Measurements from ENCODE around the gene CD79B.
"Not testable (repeated sequence)": the region's sequence is repeated elsewhere in the genome, so short reads cannot be mapped to it uniquely, and the experiment has no call there.

The CD79B gene

DNA sequence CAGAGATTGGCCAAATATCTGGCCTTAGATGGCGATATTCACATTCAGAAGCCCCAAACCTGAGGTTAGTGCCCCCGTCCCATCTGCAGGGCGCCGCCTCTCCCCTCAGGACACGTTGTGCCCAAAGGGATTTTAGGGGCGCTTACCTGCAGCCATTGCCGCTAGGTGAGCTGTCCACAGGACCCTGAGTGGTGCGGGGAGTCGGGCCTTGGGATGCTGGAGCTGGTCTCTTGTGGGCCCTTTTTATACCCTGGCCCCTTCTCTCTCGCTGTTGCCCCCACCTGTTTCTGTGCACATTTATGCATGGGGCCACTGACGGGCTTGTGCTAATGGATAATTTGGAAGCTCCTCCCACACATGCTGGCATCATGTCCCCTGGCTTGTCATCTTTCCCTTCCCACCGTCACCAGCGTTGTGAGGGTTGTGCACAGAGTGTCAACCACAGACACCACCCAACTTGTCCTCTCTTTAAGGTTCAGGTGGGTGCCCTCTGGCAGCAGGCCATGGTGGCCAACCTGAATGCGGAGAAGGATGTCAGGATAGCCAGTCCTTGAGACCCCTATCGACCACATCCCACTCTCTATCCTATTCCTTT lies 21.0 kb downstream of the CD79B start, which contains the start of gene CSHL1:
Gene CSHL1, minus strand, starts transcription at position 218 of the 595 bp plus-strand sequence. Its CDS starts 62 bp downstream, at position 156.
- DNase-seq (ENCODE audit: low read depth in 2 of 2): no peak

DNA sequence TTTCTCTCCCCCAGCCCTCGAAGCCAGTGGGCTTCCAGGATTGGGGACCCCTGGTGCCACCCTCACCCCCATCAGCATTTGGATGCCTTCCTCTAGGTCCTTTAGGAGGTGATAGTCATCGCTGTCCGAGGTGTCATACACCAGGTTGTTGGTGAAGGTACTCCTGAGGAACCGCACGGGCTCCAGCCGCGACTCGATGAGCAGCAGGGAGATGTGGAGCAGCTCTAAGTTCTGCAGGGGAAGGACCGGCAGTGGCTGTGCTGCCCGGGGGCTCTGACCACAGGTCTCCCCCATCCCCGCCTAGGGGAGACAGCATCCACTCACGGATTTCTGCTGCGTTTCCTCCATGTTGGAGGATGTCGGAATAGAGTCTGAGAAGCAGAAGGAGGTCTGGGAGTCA lies 22.0 kb downstream of the CD79B start:
- no peak for DNase-seq (ENCODE audit: low read depth in 2 of 2)

DNA sequence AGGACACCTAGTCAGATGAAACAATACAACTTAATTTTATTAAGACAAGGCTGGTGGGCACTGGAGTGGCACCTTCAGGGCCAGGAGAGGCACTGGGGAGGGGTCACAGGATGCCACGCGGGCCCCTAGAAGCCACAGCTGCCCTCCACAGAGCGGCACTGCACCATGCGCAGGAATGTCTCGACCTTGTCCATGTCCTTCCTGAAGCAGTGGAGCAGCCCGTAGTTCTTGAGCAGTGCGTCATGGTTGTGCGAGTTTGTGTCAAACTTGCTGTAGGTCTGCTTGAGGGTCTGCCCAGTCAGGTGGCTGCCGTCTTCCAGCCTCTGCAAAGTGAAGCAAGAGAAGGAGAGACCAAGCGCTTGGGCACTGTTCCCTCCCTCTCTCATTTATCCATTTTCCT lies 22.5 kb downstream of the CD79B start:
- DNase-seq (ENCODE audit: low read depth in 2 of 2): not testable (repeated sequence)

DNA sequence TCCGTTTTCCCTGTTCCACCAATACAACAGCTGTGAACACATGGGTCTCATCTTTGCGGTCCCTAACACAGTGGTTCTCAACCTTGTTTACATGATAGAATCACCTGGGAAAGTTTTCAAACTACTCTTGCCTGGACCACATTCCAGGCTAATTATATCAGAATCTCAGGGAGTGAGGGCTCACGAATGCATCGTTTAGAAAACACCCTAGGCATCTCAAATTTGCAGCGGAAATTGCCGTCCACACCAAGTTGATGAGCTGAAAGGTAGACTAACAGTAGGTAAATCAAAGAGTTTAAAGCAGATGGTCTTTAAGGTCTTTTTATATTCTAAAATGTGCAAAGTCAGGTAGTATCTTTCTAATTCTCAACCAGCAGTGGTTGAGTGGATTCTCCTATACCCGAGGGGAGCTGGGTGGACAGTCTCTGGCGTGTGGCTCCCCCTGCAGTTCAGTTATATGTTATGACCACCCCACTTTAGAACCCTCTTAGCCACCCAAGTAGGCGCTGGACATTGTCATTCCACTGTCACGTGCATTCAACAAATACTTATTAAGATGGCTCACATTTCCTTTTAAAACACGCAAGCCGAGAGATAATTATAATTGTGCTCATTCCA lies 24.9 kb downstream of the CD79B start:
- DNase-seq (ENCODE audit: low read depth in 2 of 2): not testable (repeated sequence)

DNA sequence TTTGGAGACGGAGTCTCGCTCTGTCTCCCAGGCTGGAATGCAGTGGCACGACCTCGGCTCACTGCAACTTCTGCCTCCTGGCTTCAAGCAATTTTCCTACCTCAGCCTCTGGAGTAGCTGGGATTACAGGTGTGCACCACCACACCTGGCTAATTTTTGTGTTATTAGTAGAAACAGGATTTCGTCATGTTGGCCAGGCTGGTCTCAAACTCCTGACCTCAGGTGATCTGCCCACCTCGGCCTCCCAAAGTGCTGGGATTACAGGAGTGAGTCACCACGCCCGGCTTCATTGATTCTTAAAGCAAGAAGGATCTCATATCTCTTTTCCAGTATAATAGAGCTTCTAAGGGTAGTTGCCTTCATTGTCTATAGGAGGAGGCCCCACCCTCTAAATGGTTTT lies 27.3 kb downstream of the CD79B start:
- not testable (repeated sequence) for DNase-seq (ENCODE audit: low read depth in 2 of 2)

DNA sequence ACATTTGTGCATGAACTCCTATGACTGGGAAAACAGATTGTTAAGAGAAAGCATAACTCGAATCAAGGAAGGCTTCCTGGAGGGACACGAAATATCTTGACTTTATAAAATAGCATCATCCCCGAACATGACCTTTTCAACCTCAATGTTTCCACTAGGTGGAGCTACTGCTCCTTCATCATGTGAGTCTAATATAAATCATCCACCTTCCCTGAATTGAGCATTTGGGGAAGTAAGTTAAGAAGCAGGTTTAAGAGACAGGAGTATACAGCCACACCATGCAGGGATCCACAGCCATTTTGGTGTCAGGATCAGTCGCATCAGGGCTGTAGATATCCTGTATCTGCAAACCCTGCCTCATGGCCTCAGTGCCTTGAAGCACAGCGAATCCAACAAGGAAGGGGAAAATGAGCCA lies 28.3 kb downstream of the CD79B start:
- not testable (repeated sequence) for DNase-seq (ENCODE audit: low read depth in 2 of 2)

DNA sequence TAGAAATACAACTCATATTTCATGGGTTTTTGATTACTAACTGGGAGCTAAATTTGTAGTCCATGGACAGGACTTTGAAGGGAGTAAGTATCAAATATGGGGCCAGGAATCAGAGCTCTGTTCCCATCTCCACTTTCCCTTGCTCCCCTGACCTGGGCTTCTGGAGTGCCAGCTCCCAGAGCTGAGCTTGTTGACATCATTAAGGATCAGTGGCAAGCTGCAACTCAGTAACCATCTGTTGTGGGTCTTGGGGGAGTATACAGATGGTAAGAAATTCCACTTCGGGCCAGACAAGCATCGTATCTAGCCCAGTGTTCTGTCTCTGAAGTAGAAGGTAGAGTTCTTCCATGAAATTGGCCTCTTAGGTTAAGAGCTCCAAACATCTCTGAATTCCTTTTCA lies 30.2 kb downstream of the CD79B start:
- DNase-seq (ENCODE audit: low read depth in 2 of 2): not testable (repeated sequence)

DNA sequence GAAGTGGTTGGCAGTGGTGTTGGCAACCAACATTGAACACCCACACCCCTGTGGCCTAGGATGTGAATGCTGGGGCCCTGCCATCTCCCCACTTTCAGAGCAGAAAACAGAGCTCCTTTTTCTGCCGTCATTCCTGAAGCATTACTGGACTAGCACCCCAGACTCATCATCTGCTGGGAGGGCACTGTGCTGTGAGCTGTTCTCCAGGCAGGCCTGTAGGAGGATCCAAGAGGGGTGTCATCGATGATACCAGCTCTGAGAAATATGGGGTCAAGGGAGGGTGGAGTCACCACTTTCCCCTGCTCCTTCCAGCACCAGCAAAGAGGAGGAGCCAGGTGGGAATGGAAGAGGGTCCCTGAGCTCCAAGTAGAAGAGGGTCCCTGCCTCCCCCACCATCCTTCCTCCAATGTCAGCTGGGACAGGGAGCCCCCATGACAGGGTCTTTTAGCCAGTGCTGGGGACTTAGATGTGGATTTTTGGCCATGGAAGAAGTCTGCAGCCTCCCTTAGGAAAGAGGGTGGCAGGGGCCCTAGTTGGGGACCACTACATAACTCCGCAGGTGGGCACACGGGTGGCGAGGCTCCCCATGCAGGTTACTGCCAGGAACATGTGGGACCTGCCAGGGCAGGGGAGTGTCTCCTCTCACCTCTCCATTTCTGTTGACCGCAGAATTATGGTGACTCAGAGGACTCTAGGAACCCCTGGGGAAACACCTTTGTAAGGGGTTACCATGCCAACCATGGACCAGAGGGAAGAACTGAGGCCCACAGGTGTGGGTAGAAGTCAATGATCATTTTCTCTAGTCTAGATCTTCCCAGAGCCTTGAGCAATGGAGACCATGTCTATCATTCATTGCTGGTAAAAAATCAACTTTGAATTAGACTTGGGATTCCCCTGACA lies 33.0 kb downstream of the CD79B start:
- not testable (repeated sequence) for DNase-seq (ENCODE audit: low read depth in 2 of 2)

DNA sequence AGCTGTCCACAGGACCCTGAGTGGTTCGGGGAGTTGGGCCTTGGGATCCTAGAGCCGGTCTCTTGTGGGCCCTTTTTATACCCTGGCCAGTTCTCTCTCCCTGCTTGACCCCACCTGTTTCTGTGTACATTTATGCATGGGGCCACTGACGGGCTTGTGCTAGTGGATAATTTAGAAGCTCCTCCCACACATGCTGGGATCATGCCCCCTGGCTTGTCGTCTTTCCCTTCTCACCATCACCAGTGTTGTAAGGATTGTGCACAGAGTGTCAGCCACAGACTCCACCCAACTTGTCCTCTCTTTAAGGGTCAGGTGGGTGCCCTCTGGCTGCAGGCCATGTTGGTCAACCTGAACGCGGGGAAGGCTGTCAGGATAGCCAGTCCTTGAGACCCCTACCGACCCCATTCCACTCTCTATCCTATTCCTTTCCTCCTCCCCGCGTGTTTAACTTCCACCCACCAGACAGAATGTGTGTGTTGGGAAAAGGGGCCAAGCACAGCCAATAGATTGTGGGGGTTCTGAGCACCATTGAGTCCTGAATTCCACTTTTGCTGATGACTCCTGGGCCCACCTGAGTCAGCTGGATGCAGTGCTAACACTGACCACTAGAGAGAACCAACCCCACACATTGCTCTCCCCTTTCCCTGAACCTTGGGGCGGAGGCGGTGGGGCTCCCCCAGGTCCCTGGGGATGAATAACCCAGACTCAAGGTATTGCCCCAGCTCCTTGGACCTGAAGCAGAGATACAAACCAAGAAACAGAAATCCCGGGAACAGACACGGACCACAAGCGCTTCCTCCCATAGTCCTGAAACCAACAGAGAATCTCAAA lies 35.4 kb downstream of the CD79B start, which contains the start of gene CSH1:
Gene CSH1, minus strand, starts transcription at position 51 of the 831 bp plus-strand sequence. CDS start 63 bp downstream, outside the sequence.
- not testable (repeated sequence) for DNase-seq (ENCODE audit: low read depth in 2 of 2)

DNA sequence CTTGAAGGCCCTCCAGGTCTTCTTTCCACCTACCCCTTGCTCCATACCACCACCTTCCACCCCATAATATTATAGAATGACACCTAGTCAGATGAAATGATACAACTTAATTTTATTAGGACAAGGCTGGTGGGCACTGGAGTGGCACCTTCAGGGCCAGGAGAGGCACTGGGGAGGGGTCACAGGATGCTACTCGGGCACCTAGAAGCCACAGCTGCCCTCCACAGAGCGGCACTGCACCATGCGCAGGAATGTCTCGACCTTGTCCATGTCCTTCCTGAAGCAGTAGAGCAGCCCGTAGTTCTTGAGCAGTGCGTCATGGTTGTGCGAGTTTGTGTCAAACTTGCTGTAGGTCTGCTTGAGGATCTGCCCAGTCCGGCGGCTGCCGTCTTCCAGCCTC lies 37.3 kb downstream of the CD79B start:
- DNase-seq (ENCODE audit: low read depth in 2 of 2): not testable (repeated sequence)

DNA sequence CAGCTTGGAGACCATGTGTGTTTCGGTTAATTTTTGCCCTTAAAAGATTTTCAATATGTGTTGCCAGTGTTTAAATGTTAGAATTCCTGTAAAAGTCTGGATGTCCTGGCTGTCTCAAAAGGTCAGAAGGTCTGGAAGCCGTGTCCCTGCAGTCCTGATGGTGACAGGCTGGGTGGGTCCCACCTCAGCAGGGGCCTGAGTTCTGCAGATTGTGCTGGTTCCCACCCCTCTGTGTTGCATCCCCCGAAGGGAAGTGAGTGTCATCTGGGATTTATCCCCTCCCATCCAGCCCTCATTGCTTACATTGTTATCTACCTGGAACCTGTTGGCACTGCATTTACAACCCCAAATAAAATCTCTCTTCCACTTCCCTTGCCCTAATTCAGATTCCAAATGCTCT lies 38.1 kb downstream of the CD79B start:
- DNase-seq (ENCODE audit: low read depth in 2 of 2): not testable (repeated sequence)

DNA sequence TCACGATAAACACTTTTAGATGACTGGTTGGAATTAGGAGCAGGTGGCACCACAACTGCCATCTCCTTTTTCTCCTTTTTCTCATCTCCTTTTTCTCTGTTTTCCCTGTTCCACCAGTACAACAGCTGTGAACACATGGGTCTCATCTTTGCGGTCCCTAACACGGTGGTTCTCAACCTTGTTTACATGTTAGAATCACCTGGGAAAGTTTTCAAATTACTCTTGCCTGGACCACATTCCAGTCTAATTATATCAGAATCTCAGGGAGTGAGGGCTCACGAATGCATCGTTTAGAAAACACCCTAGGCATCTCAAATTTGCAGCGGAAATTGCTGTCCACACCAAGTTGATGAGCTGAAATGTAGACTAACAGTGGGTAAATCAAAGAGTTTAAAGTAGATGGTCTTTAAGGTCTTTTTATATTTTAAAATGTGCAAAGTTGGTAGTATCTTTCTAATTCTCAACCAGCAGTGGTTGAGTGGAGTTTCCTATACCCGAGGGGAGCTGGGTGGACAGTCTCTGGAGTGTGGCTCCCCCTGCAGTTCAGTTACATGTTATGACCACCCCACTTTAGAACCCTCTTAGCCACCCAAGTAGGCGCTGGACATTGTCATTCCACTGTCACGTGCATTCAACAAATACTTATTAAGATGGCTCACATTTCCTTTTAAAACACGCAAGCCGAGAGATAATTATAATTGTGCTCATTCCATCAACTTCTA lies 39.7 kb downstream of the CD79B start:
- not testable (repeated sequence) for DNase-seq (ENCODE audit: low read depth in 2 of 2)

DNA sequence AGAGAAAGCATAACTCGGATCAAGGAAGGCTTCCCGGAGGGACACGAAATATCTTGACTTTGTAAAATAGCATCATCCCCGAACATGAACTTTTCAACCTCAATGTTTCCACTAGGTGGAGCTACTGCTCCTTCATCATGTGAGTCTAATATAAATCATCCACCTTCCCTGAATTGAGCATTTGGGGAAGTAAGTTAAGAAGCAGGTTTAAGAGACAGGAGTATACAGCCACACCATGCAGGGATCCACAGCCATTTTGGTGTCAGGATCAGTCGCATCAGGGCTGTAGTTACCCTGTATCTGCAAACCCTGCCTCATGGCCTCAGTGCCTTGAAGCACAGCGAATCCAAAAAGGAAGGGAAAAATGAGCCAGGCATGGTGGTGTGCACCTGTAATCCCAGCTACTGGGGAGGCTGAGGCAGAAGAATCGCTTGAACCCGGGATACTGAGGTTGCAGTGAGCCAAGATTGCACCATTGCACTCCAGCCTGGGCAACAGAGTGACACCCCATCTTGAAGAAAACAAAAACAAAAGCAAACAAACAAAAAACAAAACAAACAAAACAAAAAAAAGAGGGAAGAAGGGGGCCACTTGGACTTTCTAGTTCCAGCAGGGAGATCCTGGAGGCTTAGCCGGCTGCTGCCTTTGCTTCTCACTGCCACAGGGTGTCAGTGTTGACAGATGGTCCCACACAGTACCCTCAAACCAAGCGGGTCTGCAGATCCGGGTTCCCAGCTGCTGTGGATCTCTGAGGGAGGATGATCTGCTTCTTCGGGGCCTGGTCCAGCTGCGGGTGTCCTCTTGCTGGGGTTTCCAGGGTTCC lies 42.9 kb downstream of the CD79B start:
- DNase-seq (ENCODE audit: low read depth in 2 of 2): not testable (repeated sequence)

DNA sequence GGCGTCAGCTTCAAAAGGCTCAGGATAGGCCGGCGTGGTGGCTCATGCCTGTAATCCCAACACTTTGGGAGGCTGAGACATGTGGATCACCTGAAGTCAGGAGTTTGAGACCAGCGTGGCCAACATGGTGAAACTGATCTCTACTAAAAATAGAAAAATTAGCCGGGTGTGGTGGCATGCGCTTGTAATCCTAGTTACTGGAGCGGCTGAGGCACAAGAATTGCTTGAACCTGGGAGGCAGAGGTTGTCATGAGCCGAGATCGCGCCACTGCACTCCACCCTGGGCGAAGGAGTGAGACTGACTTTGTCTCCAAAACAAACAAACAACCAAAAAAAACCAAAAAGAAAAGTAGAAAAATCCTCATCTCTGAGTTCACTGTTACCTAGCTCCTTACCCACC lies 47.0 kb downstream of the CD79B start:
- not testable (repeated sequence) for DNase-seq (ENCODE audit: low read depth in 2 of 2)

DNA sequence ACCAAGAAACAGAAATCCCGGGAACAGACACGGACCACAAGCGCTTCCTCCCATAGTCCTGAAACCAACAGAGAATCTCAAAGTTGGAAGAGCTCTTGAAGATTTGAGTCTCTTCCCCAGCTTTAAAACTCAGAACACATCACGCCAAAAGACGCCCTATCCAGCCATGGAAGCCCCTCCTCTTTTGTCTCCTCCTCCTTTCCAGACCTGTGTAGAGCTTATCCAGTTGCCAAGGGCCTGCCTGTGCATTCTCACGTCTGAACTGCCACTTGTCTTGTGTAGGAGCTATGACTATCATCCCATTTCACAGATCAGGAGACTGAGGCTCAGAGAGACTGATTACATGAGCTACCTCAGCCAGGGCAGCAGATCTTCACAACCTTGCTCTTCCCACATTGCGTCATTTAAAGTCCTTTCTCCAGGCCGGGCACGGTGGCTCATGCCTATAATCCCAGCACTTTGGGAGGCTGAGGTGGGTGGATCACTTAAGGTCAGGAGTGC lies 49.5 kb downstream of the CD79B start:
- DNase-seq (ENCODE audit: low read depth in 2 of 2): not testable (repeated sequence)

DNA sequence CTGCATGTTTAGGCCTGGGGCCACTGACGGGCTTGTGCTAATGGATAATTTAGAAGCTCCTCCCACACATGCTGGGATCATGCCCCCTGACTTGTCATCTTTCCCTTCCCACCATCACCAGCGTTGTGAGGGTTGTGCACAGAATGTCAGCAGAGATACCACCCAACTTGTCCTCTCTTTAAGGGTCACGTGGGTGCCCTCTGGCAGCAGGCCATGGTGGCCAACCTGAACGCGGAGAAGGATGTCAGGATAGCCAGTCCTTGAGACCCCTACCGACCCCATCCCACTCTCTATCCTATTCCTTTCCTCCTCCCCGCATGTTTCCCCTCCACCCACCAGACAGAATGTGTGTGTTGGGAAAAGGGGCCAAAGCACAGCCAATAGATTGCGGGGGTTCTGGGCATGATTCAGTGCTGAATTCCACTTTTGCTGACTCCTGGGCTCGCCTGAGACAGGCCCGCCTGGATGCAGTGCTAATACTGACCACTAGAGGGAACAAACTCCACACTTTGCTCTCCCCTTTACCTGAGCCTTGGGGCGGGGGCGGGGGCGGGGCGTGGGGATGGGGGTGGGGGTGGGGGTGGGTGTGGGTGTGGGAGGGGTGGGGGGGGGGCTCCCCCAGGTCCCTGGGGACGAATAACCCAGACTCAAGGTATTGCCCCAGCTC lies 50.1 kb downstream of the CD79B start, which contains the start of gene GH2:
Gene GH2, minus strand, starts transcription at position 10 of the 667 bp plus-strand sequence. CDS start 143 bp downstream, outside the sequence.
- DNase-seq (ENCODE audit: low read depth in 2 of 2): peak in 1 of 2 experiments; percentile 6

DNA sequence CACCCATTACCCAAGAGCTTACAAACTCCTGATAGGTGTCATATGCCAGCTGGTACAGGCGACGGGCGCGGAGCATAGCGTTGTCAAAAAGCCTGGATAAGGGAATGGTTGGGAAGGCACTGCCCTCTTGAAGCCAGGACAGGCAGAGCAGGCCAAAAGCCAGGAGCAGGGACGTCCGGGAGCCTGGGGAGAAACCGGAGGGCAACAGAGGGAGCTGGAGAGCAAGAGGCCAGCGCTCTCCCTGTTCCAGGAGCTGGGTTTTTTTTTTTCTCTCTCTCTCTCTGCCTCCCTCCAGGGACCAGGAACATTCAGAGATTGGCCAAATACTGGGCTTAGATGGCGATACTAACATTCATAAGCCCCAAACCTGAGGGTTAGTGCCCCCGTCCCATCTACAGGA lies 50.8 kb downstream of the CD79B start:
- not testable (repeated sequence) for DNase-seq (ENCODE audit: low read depth in 2 of 2)

DNA sequence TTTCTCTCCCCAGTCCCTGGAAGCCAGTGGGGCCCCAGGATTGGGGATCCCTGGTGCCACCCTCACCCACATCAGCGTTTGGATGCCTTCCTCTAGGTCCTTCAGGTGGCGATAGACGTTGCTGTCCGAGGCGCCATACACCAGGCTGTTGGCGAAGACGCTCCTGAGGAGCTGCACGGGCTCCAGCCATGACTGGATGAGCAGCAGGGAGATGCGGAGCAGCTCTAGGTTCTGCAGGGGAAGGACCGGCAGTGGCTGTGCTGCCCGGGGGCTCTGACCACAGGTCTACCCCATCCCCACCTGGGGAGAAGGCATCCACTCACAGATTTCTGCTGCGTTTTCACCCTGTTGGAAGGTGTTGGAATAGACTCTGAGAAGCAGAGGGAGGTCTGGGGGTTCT lies 51.4 kb downstream of the CD79B start:
- no peak for DNase-seq (ENCODE audit: low read depth in 2 of 2)

All from fibroblast of skin of left biceps (primary cell).